ENCODE data around the gene SLC2A4. TPM values are rescaled to one million over a fixed set of nuclear protein-coding genes. Genes with fewer than 3 reads are reported as not detected.
A peak's percentile ranks its signal among the peaks of the same experiment; 100 is the strongest.

SLC2A4 gene
- total and polyA plus RNA-seq, 2 donors from 2014 or later: 2.8 to 4.2 TPM

DNA sequence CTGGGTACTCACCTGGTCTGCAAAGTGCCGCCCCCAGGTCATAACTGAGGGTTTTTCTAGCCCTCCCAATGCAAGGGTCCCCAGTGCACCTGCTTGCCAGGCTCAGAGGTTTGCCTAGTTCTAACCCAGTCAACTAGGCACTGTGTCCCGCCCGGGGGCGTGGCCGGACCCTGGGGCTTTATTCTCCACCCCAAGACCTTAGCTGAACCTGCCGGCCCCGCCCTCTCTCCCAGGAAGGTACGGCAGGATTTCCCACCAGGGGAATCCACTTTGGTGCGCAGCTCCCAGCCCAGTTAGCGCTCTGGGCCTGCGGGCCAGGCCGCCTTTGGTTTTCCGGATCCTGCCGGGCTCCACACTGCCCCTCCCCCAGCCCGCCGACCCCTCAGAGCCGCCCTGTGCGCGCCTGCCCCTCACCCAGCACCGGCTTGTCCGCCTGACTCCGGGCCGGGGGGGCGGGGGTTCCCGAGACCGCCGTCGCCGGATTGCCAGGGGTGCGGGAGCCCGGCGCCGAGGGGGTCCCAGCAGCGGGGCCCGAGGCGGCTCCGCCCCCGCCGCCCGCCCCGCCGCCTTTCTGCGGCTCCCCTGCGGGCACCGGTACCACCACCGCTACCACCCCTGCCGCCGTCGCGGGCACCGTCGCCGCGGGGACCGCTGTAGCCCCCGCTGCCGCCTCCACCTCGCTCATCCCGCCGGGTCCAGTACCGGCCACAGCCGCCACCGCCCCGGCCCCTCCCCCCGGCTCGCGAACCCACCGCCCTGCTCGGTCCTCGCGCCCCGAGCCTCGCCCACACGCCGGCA, 12.5 kb downstream of the SLC2A4 start:
- no peak overlapping the region for H3K27ac ChIP-seq (ENCODE audit: low read depth in 2 of 2, low read length in 2 of 2)
- no peak for FAIRE-seq
- H3K9ac ChIP-seq (ENCODE audit: low read length in 3 of 3): no peak overlapping the region
- H3K36me3 ChIP-seq (ENCODE audit: control insufficient read depth in 2 of 3, insufficient read depth in 3 of 3, low read length in 3 of 3): no peaks in the 10 kb centered on the region
- TF ChIP-seq CTCF (IDR thresholded peaks at IDR 0.05; ENCODE audit: borderline replicate concordance, extremely low read depth, insufficient read depth): no peak
- intact Hi-C loops (cut with DNase I): no loop called here
- peaks cover 0 to 15% (median 14%) of the 10 kb centered on the region in 3 donors for H3K4me1 ChIP-seq (ENCODE audit: control insufficient read depth in 2 of 3, insufficient read depth in 2 of 3, low read depth in 1 of 3, low read length in 3 of 3)
- no peaks in the 10 kb centered on the region for H3K9me3 ChIP-seq (ENCODE audit: control insufficient read depth in 2 of 3, insufficient read depth in 1 of 3, low read length in 3 of 3)
- no peak overlapping the region for H3K4me3 ChIP-seq (ENCODE audit: low read length in 3 of 3)
- peak; percentile 26 to 87 (median 43) for DNase-seq
- peaks cover 3% of the 10 kb centered on the region for H3K27me3 ChIP-seq (ENCODE audit: control insufficient read depth, insufficient read depth, low read length)

GRCh38 chr17:7294614-7295153, 13.2 kb downstream of the SLC2A4 start, which contains the start of gene YBX2:
TSS of gene YBX2 (minus strand) at chr17:7294639. CDS start at chr17:7294500, 139 bp downstream.
- no peak within 1 kb of the TSS for H3K4me3 ChIP-seq (ENCODE audit: low read length in 3 of 3)
- no peak within 1 kb of the TSS for H3K9ac ChIP-seq (ENCODE audit: low read length in 3 of 3)
- H3K9me3 ChIP-seq (ENCODE audit: control insufficient read depth in 2 of 3, insufficient read depth in 1 of 3, low read length in 3 of 3): no peaks in the 10 kb centered on the region
- H3K36me3 ChIP-seq (ENCODE audit: control insufficient read depth in 2 of 3, insufficient read depth in 3 of 3, low read length in 3 of 3): no peaks in the 10 kb centered on the region
- intact Hi-C loops (cut with DNase I): no loop called here
- DNase-seq (peak; percentile 84 to 93 (median 87)), FAIRE-seq (no peak)
- H3K27me3 ChIP-seq (ENCODE audit: control insufficient read depth, insufficient read depth, low read length): peaks cover 3% of the 10 kb centered on the region
- H3K27ac ChIP-seq (ENCODE audit: low read depth in 2 of 2, low read length in 2 of 2): no peak within 1 kb of the TSS
- peaks cover 0 to 15% (median 14%) of the 10 kb centered on the region in 3 donors for H3K4me1 ChIP-seq (ENCODE audit: control insufficient read depth in 2 of 3, insufficient read depth in 2 of 3, low read depth in 1 of 3, low read length in 3 of 3)
- TF ChIP-seq CTCF (IDR thresholded peaks at IDR 0.05; ENCODE audit: borderline replicate concordance, extremely low read depth, insufficient read depth): no peak

GRCh38 chr17:7295230-7296180, 14.0 kb downstream of the SLC2A4 start:
- Histone ChIP-seq H3K4me3 (ENCODE audit: low read length in 3 of 3) (peak overlapping the region in 1 of 3 donors; percentile 20), H3K27me3 (ENCODE audit: control insufficient read depth, insufficient read depth, low read length) (peaks cover 3% of the 10 kb centered on the region), H3K9ac (ENCODE audit: low read length in 3 of 3) (no peak overlapping the region), H3K27ac (ENCODE audit: low read depth in 2 of 2, low read length in 2 of 2) (peak overlapping the region in 1 of 2 donors; percentile 41), H3K4me1 (ENCODE audit: control insufficient read depth in 2 of 3, insufficient read depth in 2 of 3, low read depth in 1 of 3, low read length in 3 of 3) (peaks cover 0 to 15% (median 14%) of the 10 kb centered on the region in 3 donors), H3K36me3 (ENCODE audit: control insufficient read depth in 2 of 3, insufficient read depth in 3 of 3, low read length in 3 of 3) (no peaks in the 10 kb centered on the region), H3K9me3 (ENCODE audit: control insufficient read depth in 2 of 3, insufficient read depth in 1 of 3, low read length in 3 of 3) (no peaks in the 10 kb centered on the region)
- FAIRE-seq (no peak), DNase-seq (no peak)
- intact Hi-C loops (cut with DNase I): no loop called here
- TF ChIP-seq CTCF (IDR thresholded peaks at IDR 0.05; ENCODE audit: borderline replicate concordance, extremely low read depth, insufficient read depth): no peak

Data from kidney (tissue), 14 donors.